Measurements from ENCODE around the gene YDJC.
A peak's percentile ranks its signal among the peaks of the same experiment; 100 is the strongest.

DNA sequence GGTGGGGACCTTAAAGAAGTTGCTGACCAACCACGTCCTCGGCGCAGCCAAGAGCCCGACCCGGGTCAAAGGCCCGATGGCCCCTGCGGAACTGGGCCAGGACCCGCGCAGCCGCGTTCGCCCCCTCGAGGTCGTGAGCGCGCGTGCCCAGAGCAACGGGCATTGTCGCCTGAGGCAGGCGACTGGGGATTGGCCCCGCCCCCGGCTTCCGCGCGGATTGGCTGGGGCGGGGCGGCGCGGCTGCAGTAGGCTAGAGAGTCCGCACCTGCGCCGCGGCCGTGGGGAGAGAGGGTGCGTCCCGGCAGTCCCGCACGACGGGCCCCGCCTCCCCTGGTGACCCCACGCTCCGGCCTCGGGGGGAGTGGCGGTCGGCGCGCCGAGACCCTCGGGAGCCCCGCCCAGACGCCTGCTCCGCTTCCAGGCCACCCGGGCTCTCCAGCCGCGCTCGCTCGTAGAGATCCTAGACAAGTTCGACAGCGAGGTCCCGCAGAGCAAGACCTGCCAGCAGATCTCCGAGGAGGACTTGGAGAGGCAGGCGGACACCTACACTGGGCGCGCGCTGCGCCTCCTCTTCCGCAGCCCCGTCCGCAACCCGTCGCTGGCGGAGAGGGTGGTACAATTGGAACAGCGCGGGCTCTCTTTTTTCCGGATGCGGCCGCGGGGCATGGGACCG, 27.7 kb upstream of the YDJC start:
- TF ChIP-seq, protein P1, sequence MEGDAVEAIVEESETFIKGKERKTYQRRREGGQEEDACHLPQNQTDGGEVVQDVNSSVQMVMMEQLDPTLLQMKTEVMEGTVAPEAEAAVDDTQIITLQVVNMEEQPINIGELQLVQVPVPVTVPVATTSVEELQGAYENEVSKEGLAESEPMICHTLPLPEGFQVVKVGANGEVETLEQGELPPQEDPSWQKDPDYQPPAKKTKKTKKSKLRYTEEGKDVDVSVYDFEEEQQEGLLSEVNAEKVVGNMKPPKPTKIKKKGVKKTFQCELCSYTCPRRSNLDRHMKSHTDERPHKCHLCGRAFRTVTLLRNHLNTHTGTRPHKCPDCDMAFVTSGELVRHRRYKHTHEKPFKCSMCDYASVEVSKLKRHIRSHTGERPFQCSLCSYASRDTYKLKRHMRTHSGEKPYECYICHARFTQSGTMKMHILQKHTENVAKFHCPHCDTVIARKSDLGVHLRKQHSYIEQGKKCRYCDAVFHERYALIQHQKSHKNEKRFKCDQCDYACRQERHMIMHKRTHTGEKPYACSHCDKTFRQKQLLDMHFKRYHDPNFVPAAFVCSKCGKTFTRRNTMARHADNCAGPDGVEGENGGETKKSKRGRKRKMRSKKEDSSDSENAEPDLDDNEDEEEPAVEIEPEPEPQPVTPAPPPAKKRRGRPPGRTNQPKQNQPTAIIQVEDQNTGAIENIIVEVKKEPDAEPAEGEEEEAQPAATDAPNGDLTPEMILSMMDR (conservative IDR thresholded peaks at IDR 0.05; ENCODE audit: low read length) = peak; percentile 59
- TF ChIP-seq EZH2phosphoT487 (IDR thresholded peaks at IDR 0.05; ENCODE audit: borderline replicate concordance, low read depth, low read length) = no peak
